ENCODE measurements around the gene DCUN1D3.

DCUN1D3 gene

GRCh38 chr16:20920091-20920490 is 19.9 kb upstream of the DCUN1D3 start:
- in situ Hi-C loops (cut with MboI; ENCODE audit: low sequenced_read_pairs), result no loop called here

GRCh38 chr16:20918486-20919239 is 18.5 kb upstream of the DCUN1D3 start:
- in situ Hi-C loops (cut with MboI; ENCODE audit: low sequenced_read_pairs), result no loop called here

GRCh38 chr16:20916942-20917341 is 16.8 kb upstream of the DCUN1D3 start:
- in situ Hi-C loops (cut with MboI; ENCODE audit: low sequenced_read_pairs), result no loop called here

- in situ Hi-C loops (cut with MboI; ENCODE audit: low sequenced_read_pairs), result no loop called here
Observed at GRCh38 chr16:20916289-20916688, 16.1 kb upstream of the DCUN1D3 start.

GRCh38 chr16:20911361-20911760 is 11.2 kb upstream of the DCUN1D3 start:
- in situ Hi-C loops (cut with MboI; ENCODE audit: low sequenced_read_pairs), result no loop called here

GRCh38 chr16:20910781-20911321 is 10.7 kb upstream of the DCUN1D3 start:
- in situ Hi-C loops (cut with MboI; ENCODE audit: low sequenced_read_pairs), result no loop called here

GRCh38 chr16:20906341-20907255 is 6.4 kb upstream of the DCUN1D3 start:
- in situ Hi-C loops (cut with MboI; ENCODE audit: low sequenced_read_pairs), result no loop called here

GRCh38 chr16:20905576-20905975 is 5.4 kb upstream of the DCUN1D3 start:
- in situ Hi-C loops (cut with MboI; ENCODE audit: low sequenced_read_pairs), result no loop called here

GRCh38 chr16:20904507-20905081 is 4.4 kb upstream of the DCUN1D3 start:
- in situ Hi-C loops (cut with MboI; ENCODE audit: low sequenced_read_pairs), result no loop called here

- in situ Hi-C loops (cut with MboI; ENCODE audit: low sequenced_read_pairs), result no loop called here
Observed at GRCh38 chr16:20903899-20904506, 3.8 kb upstream of the DCUN1D3 start.

GRCh38 chr16:20903116-20903898 is 3.1 kb upstream of the DCUN1D3 start:
- in situ Hi-C loops (cut with MboI; ENCODE audit: low sequenced_read_pairs), result no loop called here

- in situ Hi-C loops (cut with MboI; ENCODE audit: low sequenced_read_pairs), result no loop called here
Observed at GRCh38 chr16:20902426-20902825, 2.3 kb upstream of the DCUN1D3 start.

GRCh38 chr16:20901436-20902112 is 1.4 kb upstream of the DCUN1D3 start:
- in situ Hi-C loops (cut with MboI; ENCODE audit: low sequenced_read_pairs), result no loop called here

GRCh38 chr16:20901068-20901435 is 894 bp upstream of the DCUN1D3 start:
- in situ Hi-C loops (cut with MboI; ENCODE audit: low sequenced_read_pairs), result no loop called here

- in situ Hi-C loops (cut with MboI; ENCODE audit: low sequenced_read_pairs), result no loop called here
Observed at GRCh38 chr16:20899477-20900298, 470 bp downstream of the DCUN1D3 start.

- in situ Hi-C loops (cut with MboI; ENCODE audit: low sequenced_read_pairs), result no loop called here
Observed at GRCh38 chr16:20899071-20899470, 1.1 kb downstream of the DCUN1D3 start.

GRCh38 chr16:20897922-20898321 is 2.2 kb downstream of the DCUN1D3 start:
- in situ Hi-C loops (cut with MboI; ENCODE audit: low sequenced_read_pairs), result no loop called here

GRCh38 chr16:20897253-20897897 is 2.8 kb downstream of the DCUN1D3 start:
- in situ Hi-C loops (cut with MboI; ENCODE audit: low sequenced_read_pairs), result no loop called here

Measured in HL-60/S4 treated with retinoic acid at 250 ng/mL for 4 days and 3 days (cell line).